Panc1 (cell line): ENCODE data around the gene RUNX3.

Experiments
- CTCF ChIP-seq: fragments of 450-650 bp; IDR thresholded peaks from 2 replicates; pipeline ENCODE4 v1.5.1; 2017; ENCODE audit warnings: mild to moderate bottlenecking
- POLR2AphosphoS5 ChIP-seq: IDR thresholded peaks from 2 replicates; pipeline ENCODE4 v1.6.1; 2012; ENCODE audit warnings: mild to moderate bottlenecking, low read depth, low read length, moderate library complexity
- REST ChIP-seq, 2 experiments: IDR thresholded peaks; 2 replicates each; pipeline ENCODE4 v1.6.1; 2011 to 2012; ENCODE audit warnings: low read depth in 2 of 2, control low read depth in 1 of 2, low read length in 1 of 2, mild to moderate bottlenecking in 1 of 2, moderate library complexity in 1 of 2; ENCODE audit not compliant: insufficient read depth in 1 of 2
- SIN3A ChIP-seq: IDR thresholded peaks from 2 replicates; pipeline ENCODE4 v1.6.1; 2012; ENCODE audit warnings: low read depth, mild to moderate bottlenecking, low read length, moderate library complexity, borderline replicate concordance; ENCODE audit not compliant: insufficient read depth
- TCF7L2 ChIP-seq: IDR thresholded peaks from 2 replicates; pipeline ENCODE4 v1.6.1; 2011; ENCODE audit warnings: mild to moderate bottlenecking, low read depth, low read length, inconsistent platforms

- no peak for TF ChIP-seq CTCF
- no peak for TF ChIP-seq REST (IDR thresholded peaks at IDR 0.05; ENCODE audit: insufficient read depth in 1 of 2, low read depth in 2 of 2, low read length in 1 of 2)
- TF ChIP-seq SIN3A, result no peak
- no peak for TF ChIP-seq TCF7L2
- TF ChIP-seq POLR2AphosphoS5, result no peak
These were observed 62.8 kb downstream of the RUNX3 start for GRCh38 chr1:24867084-24867870.
